Activated effector memory CD4-positive, alpha-beta T cell treated with anti-CD3 and anti-CD28 coated beads, Interleukin-2, amount 50 U/mL, for 16 hours (primary cell): Measurements from ENCODE around the gene APPL1.
"Not testable (repeated sequence)": the region's sequence is repeated elsewhere in the genome, so short reads cannot be mapped to it uniquely, and the experiment has no call there.

ENCODE experiments used
- DNase-seq: peaks from one replicate; pipeline ENCODE4 v3.0.0-alpha.2; 2020

The APPL1 gene

GRCh38 chr3:57274845-57275244 lies 47.3 kb downstream of the APPL1 start:
- DNase-seq = no peak

GRCh38 chr3:57275393-57275792 lies 47.9 kb downstream of the APPL1 start:
- DNase-seq = no peak

- no peak for DNase-seq
Observed at GRCh38 chr3:57278237-57278636, 50.7 kb downstream of the APPL1 start.

- no peak for DNase-seq
Observed at GRCh38 chr3:57279685-57280084, 52.2 kb downstream of the APPL1 start.

GRCh38 chr3:57281715-57282114 lies 54.2 kb downstream of the APPL1 start:
- no peak for DNase-seq

- DNase-seq = no peak
Observed at GRCh38 chr3:57283334-57283733, 55.8 kb downstream of the APPL1 start.

- DNase-seq = no peak
Observed at GRCh38 chr3:57287205-57287604, 59.7 kb downstream of the APPL1 start.

- no peak for DNase-seq
Observed at GRCh38 chr3:57288403-57288802, 60.9 kb downstream of the APPL1 start.

GRCh38 chr3:57292159-57292896 lies 64.8 kb downstream of the APPL1 start, which contains the start of gene ASB14:
Gene ASB14, minus strand, starts transcription at chr3:57292685. Its CDS starts 652 bp downstream, at chr3:57292033.
- no peak for DNase-seq

GRCh38 chr3:57292897-57293526 lies 65.5 kb downstream of the APPL1 start:
- DNase-seq = no peak

- no peak for DNase-seq
Observed at GRCh38 chr3:57298041-57298440, 70.5 kb downstream of the APPL1 start.

GRCh38 chr3:57303520-57303919 lies 76.0 kb downstream of the APPL1 start:
- DNase-seq = not testable (repeated sequence)

- DNase-seq = no peak
Observed at GRCh38 chr3:57309769-57310360, 82.3 kb downstream of the APPL1 start.

GRCh38 chr3:57314204-57314603 lies 86.7 kb downstream of the APPL1 start:
- no peak for DNase-seq
